Measurements from ENCODE around the gene UBE2Z. TPM values are rescaled to one million over a fixed set of nuclear protein-coding genes. Genes with fewer than 3 reads are reported as not detected.

Gene UBE2Z
- total and polyA plus RNA-seq, 2 of the 13 experiments (the other 11 are each of a cell fraction or from before 2014, with no cell fraction given) = 63.2 to 122 TPM

GRCh38 chr17:48954300-48954755 lies 46.1 kb downstream of the UBE2Z start (continued):
- TF ChIP-seq DMTF1 (CRISPR knock-in tag; IDR thresholded peaks at IDR 0.05) (no peak), ZFP91 (CRISPR knock-in tag; IDR thresholded peaks at IDR 0.05; ENCODE audit: borderline replicate concordance) (no peak; the same call in 1 of the 2 replicates), GZF1 (CRISPR knock-in tag; IDR thresholded peaks at IDR 0.05) (no peak), ZNF775 (CRISPR knock-in tag; IDR thresholded peaks at IDR 0.05; ENCODE audit: borderline replicate concordance) (no peak), ZNF280D (CRISPR knock-in tag; IDR thresholded peaks at IDR 0.05) (0 out of 2 replicates have a peak, but pooled peaks have one; percentile 52), ZBTB4 (CRISPR knock-in tag; IDR thresholded peaks at IDR 0.05; ENCODE audit: borderline replicate concordance) (no peak), FOXO1 (CRISPR knock-in tag; IDR thresholded peaks at IDR 0.05) (no peak), ZNF20 (CRISPR knock-in tag; IDR thresholded peaks at IDR 0.05) (no peak), SRF (IDR thresholded peaks at IDR 0.05; ENCODE audit: low read depth, low read length) (no peak), EHMT2 (IDR thresholded peaks at IDR 0.05; ENCODE audit: borderline replicate concordance, low read depth, low read length) (no peak), SOX13 (IDR thresholded peaks at IDR 0.05) (no peak), SOX13 (CRISPR knock-in tag; conservative IDR thresholded peaks at IDR 0.05 in 1 of 2, IDR thresholded peaks at IDR 0.05 in 1 of 2) (peak in 1 of 2 experiments; percentile 34; a peak in 1 of 4 replicates), TFDP2 (CRISPR knock-in tag; IDR thresholded peaks at IDR 0.05) (no peak), NFIB (CRISPR knock-in tag; IDR thresholded peaks at IDR 0.05; ENCODE audit: borderline replicate concordance) (no peak), CREM (IDR thresholded peaks at IDR 0.05) (no peak), CREM (CRISPR knock-in tag; IDR thresholded peaks at IDR 0.05) (no peak), SIX1 (CRISPR knock-in tag; IDR thresholded peaks at IDR 0.05; ENCODE audit: borderline replicate concordance) (no peak), SALL2 (CRISPR knock-in tag; IDR thresholded peaks at IDR 0.05) (peak; percentile 38; the same call in 1 of the 2 replicates)

Data from HepG2 (cell line).